Fibroblast of villous mesenchyme (primary cell): Measurements from ENCODE around the gene ABL1. TPM values are rescaled to one million over a fixed set of nuclear protein-coding genes. Genes with fewer than 3 reads are reported as not detected.

ENCODE experiments used
- DNase-seq: peaks from one replicate; pipeline ENCODE4 v3.0.0-alpha.2; 2010; ENCODE audit warnings: low read depth
- H3K4me3 ChIP-seq: 2 replicates; pipeline ENCODE4 v1.5.1; 2011; ENCODE audit warnings: low read depth, mild to moderate bottlenecking, low read length
- CTCF ChIP-seq: IDR thresholded peaks from 2 replicates; pipeline ENCODE4 v1.5.1; 2012; ENCODE audit warnings: low read depth, mild to moderate bottlenecking, low read length; ENCODE audit not compliant: insufficient read depth
- total RNA-seq: library from RNA; depleted of rRNA; stranded (reverse); fragments of >200 nt; gene quantifications from 2 replicates; pipeline ENCODE4 v1.2.3, GENCODE V29; 2012

ABL1 gene
- total RNA-seq, 1 donor = 57.4 TPM

- no peak for TF ChIP-seq CTCF
- DNase-seq = no peak
- H3K4me3 ChIP-seq = no peak overlapping the region
These were observed 67.4 kb downstream of the ABL1 start for GRCh38 chr9:130902204-130903185.

- no peak for DNase-seq
- TF ChIP-seq CTCF = no peak
- H3K4me3 ChIP-seq = no peak overlapping the region
These were observed 68.4 kb downstream of the ABL1 start for GRCh38 chr9:130903194-130904069.

- no peak for DNase-seq
- no peak for TF ChIP-seq CTCF
- no peak overlapping the region for H3K4me3 ChIP-seq
These were observed 69.3 kb downstream of the ABL1 start for GRCh38 chr9:130904070-130905044.

- no peak overlapping the region for H3K4me3 ChIP-seq
- DNase-seq = no peak
- no peak for TF ChIP-seq CTCF
These were observed 70.3 kb downstream of the ABL1 start for GRCh38 chr9:130905125-130905901.

- no peak for DNase-seq
- no peak for TF ChIP-seq CTCF
- no peak overlapping the region for H3K4me3 ChIP-seq
These were observed 71.1 kb downstream of the ABL1 start for GRCh38 chr9:130905902-130906734.
